Activated T-cell treated with anti-CD3 and anti-CD28 coated beads, Interleukin-2, amount 50 U/mL, for 4 hours (primary cell): Measurements from ENCODE around the gene UMAD1. TPM values are rescaled to one million over a fixed set of nuclear protein-coding genes. Genes with fewer than 3 reads are reported as not detected.

Experiments
- ATAC-seq, 2 donors: fragments of 200-7000 bp; cut with Tn5 transposase; one replicate each; pipeline ENCODE4 v1.10.0; 2021
- DNase-seq: peaks from one replicate; pipeline ENCODE4 v3.0.0-alpha.2; 2020
- H3K27me3 Mint-ChIP-seq: one replicate; pipeline ENCODE4 v1.8.0; 2021; ENCODE audit warnings: low read depth, mixed read lengths
- H3K36me3 Mint-ChIP-seq: one replicate; pipeline ENCODE4 v1.8.0; 2022; ENCODE audit warnings: mixed read lengths; ENCODE audit not compliant: insufficient read depth
- H3K4me1 Mint-ChIP-seq: one replicate; pipeline ENCODE4 v1.8.0; 2021; ENCODE audit warnings: low read depth, mixed read lengths
- H3K4me3 Mint-ChIP-seq: one replicate; pipeline ENCODE4 v1.8.0; 2021; ENCODE audit warnings: mild to moderate bottlenecking, moderate library complexity, mixed read lengths
- H3K9me3 Mint-ChIP-seq: one replicate; pipeline ENCODE4 v1.8.0; 2021; ENCODE audit warnings: mixed read lengths
- total RNA-seq, 3 donors: library from RNA; stranded (reverse); gene quantifications; one replicate each; pipeline ENCODE4 v1.2.1, GENCODE V29; 2021

Gene UMAD1
- total RNA-seq, 3 donors from 2014 or later: 12.5 to 16.9 (median 13.9) TPM

GRCh38 chr7:7739204-7740036, 98.9 kb downstream of the UMAD1 start:
- ATAC-seq (no peak), DNase-seq (no peak)
- peaks cover 13% of the 10 kb centered on the region for H3K36me3 Mint-ChIP-seq
- H3K4me3 Mint-ChIP-seq: no peak overlapping the region
- H3K9me3 Mint-ChIP-seq: no peaks in the 10 kb centered on the region
- peaks cover 11% of the 10 kb centered on the region for H3K4me1 Mint-ChIP-seq
- H3K27me3 Mint-ChIP-seq: no peaks in the 10 kb centered on the region

- no peak for ATAC-seq
- H3K36me3 Mint-ChIP-seq: peaks cover 13% of the 10 kb centered on the region
- H3K4me3 Mint-ChIP-seq: no peak overlapping the region
These were observed 99.4 kb downstream of the UMAD1 start for GRCh38 chr7:7740037-7740355.

GRCh38 chr7:7742223-7742622, 101.7 kb downstream of the UMAD1 start:
- H3K36me3 Mint-ChIP-seq: peaks cover 10% of the 10 kb centered on the region

More at GRCh38 chr7:7740037-7740355, 99.4 kb downstream of the UMAD1 start:
- Mint-ChIP-seq H3K27me3 (no peaks in the 10 kb centered on the region), H3K4me1 (peaks cover 11% of the 10 kb centered on the region), H3K9me3 (no peaks in the 10 kb centered on the region)
- DNase-seq: no peak

GRCh38 chr7:7745258-7745657, 104.7 kb downstream of the UMAD1 start:
- ATAC-seq (no peak), DNase-seq (no peak)
- Mint-ChIP-seq H3K9me3 (no peaks in the 10 kb centered on the region), H3K4me3 (no peak overlapping the region), H3K36me3 (peaks cover 7% of the 10 kb centered on the region), H3K27me3 (no peaks in the 10 kb centered on the region), H3K4me1 (peaks cover 2% of the 10 kb centered on the region)

More at GRCh38 chr7:7742223-7742622, 101.7 kb downstream of the UMAD1 start:
- DNase-seq: no peak
- Mint-ChIP-seq H3K4me1 (peaks cover 13% of the 10 kb centered on the region), H3K9me3 (no peaks in the 10 kb centered on the region), H3K4me3 (no peak overlapping the region), H3K27me3 (no peaks in the 10 kb centered on the region)
- ATAC-seq: no peak

- no peaks in the 10 kb centered on the region for H3K9me3 Mint-ChIP-seq
- ATAC-seq (no peak), DNase-seq (no peak)
- H3K4me3 Mint-ChIP-seq: no peak overlapping the region
- H3K27me3 Mint-ChIP-seq: no peaks in the 10 kb centered on the region
- H3K4me1 Mint-ChIP-seq: peaks cover 5% of the 10 kb centered on the region
- H3K36me3 Mint-ChIP-seq: peaks cover 7% of the 10 kb centered on the region
These were observed 105.4 kb downstream of the UMAD1 start for GRCh38 chr7:7745966-7746365.

GRCh38 chr7:7746458-7746857, 105.9 kb downstream of the UMAD1 start:
- Mint-ChIP-seq H3K27me3 (no peaks in the 10 kb centered on the region), H3K4me3 (no peak overlapping the region), H3K9me3 (no peaks in the 10 kb centered on the region), H3K4me1 (peaks cover 7% of the 10 kb centered on the region), H3K36me3 (peaks cover 9% of the 10 kb centered on the region)
- ATAC-seq (no peak), DNase-seq (no peak)

- Mint-ChIP-seq H3K36me3 (peaks cover 10% of the 10 kb centered on the region), H3K27me3 (no peaks in the 10 kb centered on the region), H3K9me3 (no peaks in the 10 kb centered on the region), H3K4me3 (no peak overlapping the region), H3K4me1 (peaks cover 7% of the 10 kb centered on the region)
- DNase-seq (no peak), ATAC-seq (no peak)
These were observed 110.2 kb downstream of the UMAD1 start for GRCh38 chr7:7750571-7751242.

GRCh38 chr7:7751243-7752092, 110.9 kb downstream of the UMAD1 start:
- Mint-ChIP-seq H3K36me3 (peaks cover 10% of the 10 kb centered on the region), H3K4me3 (no peak overlapping the region), H3K9me3 (no peaks in the 10 kb centered on the region), H3K27me3 (no peaks in the 10 kb centered on the region), H3K4me1 (peaks cover 5% of the 10 kb centered on the region)
- DNase-seq (no peak), ATAC-seq (no peak)

GRCh38 chr7:7756577-7756976, 116.0 kb downstream of the UMAD1 start:
- Mint-ChIP-seq H3K4me1 (peaks cover 8% of the 10 kb centered on the region), H3K9me3 (no peaks in the 10 kb centered on the region)

GRCh38 chr7:7757576-7757975, 117.0 kb downstream of the UMAD1 start:
- H3K9me3 Mint-ChIP-seq: no peaks in the 10 kb centered on the region
- no peak overlapping the region for H3K4me3 Mint-ChIP-seq
- DNase-seq (no peak), ATAC-seq (no peak)
- H3K27me3 Mint-ChIP-seq: no peaks in the 10 kb centered on the region
- H3K36me3 Mint-ChIP-seq: peaks cover 4% of the 10 kb centered on the region
- peaks cover 18% of the 10 kb centered on the region for H3K4me1 Mint-ChIP-seq

More at GRCh38 chr7:7756577-7756976, 116.0 kb downstream of the UMAD1 start:
- ATAC-seq: no peak
- H3K36me3 Mint-ChIP-seq: peaks cover 4% of the 10 kb centered on the region
- no peaks in the 10 kb centered on the region for H3K27me3 Mint-ChIP-seq
- no peak for DNase-seq
- H3K4me3 Mint-ChIP-seq: no peak overlapping the region

GRCh38 chr7:7761340-7761973, 120.9 kb downstream of the UMAD1 start:
- no peak for DNase-seq
- Mint-ChIP-seq H3K4me1 (peaks cover 42% of the 10 kb centered on the region), H3K4me3 (peak overlapping the region; percentile 85), H3K9me3 (no peaks in the 10 kb centered on the region), H3K36me3 (no peaks in the 10 kb centered on the region), H3K27me3 (no peaks in the 10 kb centered on the region)
- no peak for ATAC-seq

GRCh38 chr7:7761974-7762779, 121.6 kb downstream of the UMAD1 start:
- no peaks in the 10 kb centered on the region for H3K9me3 Mint-ChIP-seq

More at GRCh38 chr7:7761974-7762779, 121.6 kb downstream of the UMAD1 start:
- no peak for DNase-seq
- no peaks in the 10 kb centered on the region for H3K36me3 Mint-ChIP-seq
- peaks cover 42% of the 10 kb centered on the region for H3K4me1 Mint-ChIP-seq
- H3K27me3 Mint-ChIP-seq: no peaks in the 10 kb centered on the region
- ATAC-seq: peak; percentile 86 to 94
- peak overlapping the region; percentile 85 for H3K4me3 Mint-ChIP-seq
